ENCODE measurements around the gene YARS1. TPM values are rescaled to one million over a fixed set of nuclear protein-coding genes. Genes with fewer than 3 reads are reported as not detected.
"Not testable (repeated sequence)": the region's sequence is repeated elsewhere in the genome, so short reads cannot be mapped to it uniquely, and the experiment has no call there.

Gene YARS1
- total RNA-seq, 1 experiment from 2014 or later: 244 TPM

DNA sequence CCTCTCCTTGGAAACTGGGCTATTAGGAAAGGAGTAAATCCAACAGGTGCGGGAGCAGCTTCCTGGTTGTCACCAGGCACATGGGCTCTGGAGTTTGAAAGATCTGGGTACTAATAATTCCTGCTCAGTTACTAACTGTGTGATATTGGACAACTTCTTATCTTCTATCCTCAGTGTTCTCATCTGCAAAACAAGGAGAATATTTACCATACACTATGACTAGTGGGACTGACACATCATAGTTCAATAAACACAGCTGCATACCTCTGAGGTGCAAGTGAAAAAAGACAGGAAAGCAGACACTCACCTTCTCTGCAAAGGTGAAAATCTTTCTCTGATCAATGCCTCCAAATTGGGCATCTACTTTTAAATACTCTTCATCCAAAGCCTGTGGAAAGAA lies 19.7 kb downstream of the YARS1 start:
- intact Hi-C loops (cut with micrococcal nuclease): no loop called here
- ChIA-PET RAD21 (ENCODE audit: low non-redundant PET in 1 of 2, low total read pairs in 2 of 2, uncharacterized antibody in 2 of 2, unreplicated experiment in 2 of 2) (no interaction called here), POLR2A (no interaction called here), CTCF (no interaction called here)
- H3K4me1 ChIP-seq (ENCODE audit: control insufficient read depth in 1 of 2, insufficient read depth in 2 of 2, low read length in 2 of 2): peaks cover 0 to under 1% of the 10 kb centered on the region in 2 experiments; a peak in 2 of 4 replicates
- H3K27me3 ChIP-seq (ENCODE audit: insufficient read depth, low read length): no peaks in the 10 kb centered on the region
- no peaks in the 10 kb centered on the region for H4K20me1 ChIP-seq (ENCODE audit: insufficient read depth)
- no peak overlapping the region for H3K4me3 ChIP-seq (replicated peaks in 1 of 2; ENCODE audit: low read depth in 1 of 2, low read length in 2 of 2)
- no peaks in the 10 kb centered on the region for H3K9me3 ChIP-seq (ENCODE audit: control insufficient read depth in 1 of 2, insufficient read depth in 1 of 2, low read depth in 1 of 2, low read length in 2 of 2)
- no peak overlapping the region for H2AFZ ChIP-seq (ENCODE audit: low read depth, low read length, poor library complexity, severe bottlenecking)
- no peak overlapping the region for H3K9ac ChIP-seq (ENCODE audit: low read length)
- TF ChIP-seq FOSL1 (IDR thresholded peaks at IDR 0.05; ENCODE audit: low read depth): no peak
- TF ChIP-seq CTCF (IDR thresholded peaks at IDR 0.05 in 2 of 3, conservative IDR thresholded peaks at IDR 0.05 in 1 of 3; ENCODE audit: borderline replicate concordance in 1 of 3, insufficient read depth in 1 of 3, low read depth in 2 of 3, low read length in 2 of 3): no peak
- TF ChIP-seq ELF1 (IDR thresholded peaks at IDR 0.05; ENCODE audit: borderline replicate concordance, low read depth): no peak
- no peak for TF ChIP-seq POLR2AphosphoS5 (IDR thresholded peaks at IDR 0.05; ENCODE audit: low read depth, low read length)
- TF ChIP-seq ZNF274 (IDR thresholded peaks at IDR 0.05; ENCODE audit: low read depth, low read length): no peak
- DNase-seq (ENCODE audit: low read depth, low spot score) (no peak), ATAC-seq (no peak)
- no peaks in the 10 kb centered on the region for H3K9me2 ChIP-seq (ENCODE audit: insufficient read depth)
- H3K4me2 ChIP-seq (ENCODE audit: low read length): no peak overlapping the region
- peaks cover 45% of the 10 kb centered on the region for H3K79me2 ChIP-seq (ENCODE audit: insufficient read depth, low read length)
- H3K27ac ChIP-seq (ENCODE audit: low read depth, low read length): no peak overlapping the region
- H3K36me3 ChIP-seq (ENCODE audit: control insufficient read depth in 1 of 2, insufficient read depth in 2 of 2, low read length in 2 of 2): peaks cover 16 to 31% of the 10 kb centered on the region in 2 experiments
- BruUV-seq (replicated peaks): TSS peak; percentile 8

- peaks cover 46% of the 10 kb centered on the region for H3K79me2 ChIP-seq (ENCODE audit: insufficient read depth, low read length)
- RAD21 ChIA-PET (ENCODE audit: low non-redundant PET in 1 of 2, low total read pairs in 2 of 2, uncharacterized antibody in 2 of 2, unreplicated experiment in 2 of 2); CTCF ChIA-PET; H2AFZ ChIP-seq (ENCODE audit: low read depth, low read length, poor library complexity, severe bottlenecking); H3K9me3 ChIP-seq (ENCODE audit: control insufficient read depth in 1 of 2, insufficient read depth in 1 of 2, low read depth in 1 of 2, low read length in 2 of 2); H3K9me2 ChIP-seq (ENCODE audit: insufficient read depth); DNase-seq (ENCODE audit: low read depth, low spot score); H3K9ac ChIP-seq (ENCODE audit: low read length); intact Hi-C loops (cut with micrococcal nuclease); BruUV-seq (replicated peaks); H4K20me1 ChIP-seq (ENCODE audit: insufficient read depth); ATAC-seq; H3K4me3 ChIP-seq (replicated peaks in 1 of 2; ENCODE audit: low read depth in 1 of 2, low read length in 2 of 2); POLR2A ChIA-PET; H3K27me3 ChIP-seq (ENCODE audit: insufficient read depth, low read length); H3K4me2 ChIP-seq (ENCODE audit: low read length); H3K27ac ChIP-seq (ENCODE audit: low read depth, low read length): not testable (repeated sequence)
- peaks cover 0 to 12% of the 10 kb centered on the region in 2 experiments; a peak in 2 of 4 replicates for H3K4me1 ChIP-seq (ENCODE audit: control insufficient read depth in 1 of 2, insufficient read depth in 2 of 2, low read length in 2 of 2)
- H3K36me3 ChIP-seq (ENCODE audit: control insufficient read depth in 1 of 2, insufficient read depth in 2 of 2, low read length in 2 of 2): peaks cover 20 to 39% of the 10 kb centered on the region in 2 experiments
Measured at GRCh38 chr1:32795763-32796162, 21.4 kb downstream of the YARS1 start.
